NCI-H774 (cell line): ENCODE measurements around the gene FAM83D.
"Not testable (repeated sequence)": the region's sequence is repeated elsewhere in the genome, so short reads cannot be mapped to it uniquely, and the experiment has no call there.

ENCODE experiments used
- DNase-seq: peaks from one replicate; lab custom pipeline; 2025; lab: John Stamatoyannopoulos, UW

Gene FAM83D

GRCh38 chr20:38935967-38936407 lies 9.8 kb downstream of the FAM83D start:
- DNase-seq: no peak

GRCh38 chr20:38937000-38937399 lies 10.8 kb downstream of the FAM83D start:
- no peak for DNase-seq

- DNase-seq: no peak
Measured at GRCh38 chr20:38937978-38938473, 11.8 kb downstream of the FAM83D start.

- DNase-seq: no peak
Measured at GRCh38 chr20:38939686-38940085, 13.5 kb downstream of the FAM83D start.

GRCh38 chr20:38940644-38941043 lies 14.4 kb downstream of the FAM83D start:
- no peak for DNase-seq

GRCh38 chr20:38941726-38942389 lies 15.6 kb downstream of the FAM83D start:
- no peak for DNase-seq

- DNase-seq: no peak
Measured at GRCh38 chr20:38945012-38945411, 18.8 kb downstream of the FAM83D start.

GRCh38 chr20:38946836-38947235 lies 20.6 kb downstream of the FAM83D start:
- DNase-seq: no peak

GRCh38 chr20:38947931-38948362 lies 21.7 kb downstream of the FAM83D start:
- no peak for DNase-seq

- DNase-seq: no peak
Measured at GRCh38 chr20:38950254-38950653, 24.0 kb downstream of the FAM83D start.

- DNase-seq: no peak
Measured at GRCh38 chr20:38951611-38952010, 25.4 kb downstream of the FAM83D start.

- DNase-seq: no peak
Measured at GRCh38 chr20:38952153-38952552, 25.9 kb downstream of the FAM83D start.

- DNase-seq: no peak
Measured at GRCh38 chr20:38953630-38954340, 27.6 kb downstream of the FAM83D start.

GRCh38 chr20:38957235-38957876 lies 31.1 kb downstream of the FAM83D start:
- no peak for DNase-seq

GRCh38 chr20:38957915-38958485 lies 31.8 kb downstream of the FAM83D start:
- no peak for DNase-seq

- not testable (repeated sequence) for DNase-seq
Measured at GRCh38 chr20:38960187-38960687, 34.0 kb downstream of the FAM83D start.

GRCh38 chr20:38961530-38962043 lies 35.4 kb downstream of the FAM83D start:
- DNase-seq: no peak

- DNase-seq: peak; percentile 96
Measured at GRCh38 chr20:38962044-38962927, 36.1 kb downstream of the FAM83D start, which contains the start of gene DHX35. Gene DHX35, plus strand, starts transcription at chr20:38962344. Its CDS starts 24 bp downstream, at chr20:38962368.

- DNase-seq: no peak
Measured at GRCh38 chr20:38962928-38963401, 36.7 kb downstream of the FAM83D start.

GRCh38 chr20:38963745-38964144 lies 37.5 kb downstream of the FAM83D start:
- no peak for DNase-seq

GRCh38 chr20:38965264-38965663 lies 39.0 kb downstream of the FAM83D start:
- DNase-seq: no peak
